HG02840 (cell line): ENCODE measurements around the gene VSIG10.
A peak's percentile ranks its signal among the peaks of the same experiment; 100 is the strongest.

Source experiments
- ATAC-seq: cut with Tn5 transposase; IDR thresholded peaks from one replicate; pipeline ENCODE4 v1.9.1; 2021; ENCODE audit warnings: mild to moderate bottlenecking, moderate library complexity, moderate number of reproducible peaks; ENCODE audit not compliant: unreplicated experiment, low FRiP score

Gene VSIG10

DNA sequence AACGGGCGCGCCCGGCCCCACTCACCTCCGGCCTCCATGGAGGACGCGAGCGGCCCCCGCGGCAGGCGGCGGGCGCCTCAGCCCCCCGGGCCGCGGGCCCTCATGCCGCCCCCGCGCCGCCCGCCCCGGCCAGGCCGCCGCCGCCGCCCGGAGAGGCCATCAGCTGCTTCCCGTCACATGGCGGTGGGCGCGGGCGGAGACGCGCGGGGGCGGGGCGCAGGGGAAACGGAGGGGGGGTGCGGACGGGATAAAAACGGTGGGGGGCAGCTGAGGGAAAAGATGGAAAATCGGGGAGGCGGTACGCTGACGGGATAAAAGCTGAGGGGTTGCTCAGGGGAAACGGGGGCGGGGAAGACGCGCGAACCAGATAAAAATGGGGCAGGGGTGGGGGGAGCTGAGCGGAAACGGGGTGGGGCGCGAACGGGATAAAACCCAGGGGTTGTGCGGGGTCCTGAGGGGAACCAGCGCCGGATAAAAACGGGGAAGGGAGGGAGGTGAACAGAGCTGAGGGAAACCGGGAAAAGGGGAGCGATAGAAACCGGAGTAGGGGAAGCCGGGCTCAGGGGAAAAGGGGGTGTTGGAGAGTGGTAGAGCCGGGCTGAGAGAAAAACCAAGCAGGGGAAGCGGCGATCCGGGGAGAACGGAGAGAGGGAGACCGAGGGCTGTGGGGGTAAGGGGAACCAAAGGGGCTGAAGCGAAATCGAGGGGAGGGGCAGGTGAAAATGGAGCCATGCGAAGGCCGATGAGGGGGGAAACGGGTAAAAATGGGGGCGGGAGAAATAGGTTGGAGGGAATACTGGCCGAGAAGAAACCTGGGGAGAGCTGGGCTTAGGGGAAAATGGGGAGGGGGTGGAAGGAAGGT is 42.6 kb downstream of the VSIG10 start, which contains the start of gene WSB2:
TSS of gene WSB2 (minus strand) at position 169 of the 862 bp plus-strand sequence. CDS start at position 38, 131 bp downstream.
- ATAC-seq: no peak

- no peak for ATAC-seq
Measured at GRCh38 chr12:118060301-118061010, 43.4 kb downstream of the VSIG10 start.

DNA sequence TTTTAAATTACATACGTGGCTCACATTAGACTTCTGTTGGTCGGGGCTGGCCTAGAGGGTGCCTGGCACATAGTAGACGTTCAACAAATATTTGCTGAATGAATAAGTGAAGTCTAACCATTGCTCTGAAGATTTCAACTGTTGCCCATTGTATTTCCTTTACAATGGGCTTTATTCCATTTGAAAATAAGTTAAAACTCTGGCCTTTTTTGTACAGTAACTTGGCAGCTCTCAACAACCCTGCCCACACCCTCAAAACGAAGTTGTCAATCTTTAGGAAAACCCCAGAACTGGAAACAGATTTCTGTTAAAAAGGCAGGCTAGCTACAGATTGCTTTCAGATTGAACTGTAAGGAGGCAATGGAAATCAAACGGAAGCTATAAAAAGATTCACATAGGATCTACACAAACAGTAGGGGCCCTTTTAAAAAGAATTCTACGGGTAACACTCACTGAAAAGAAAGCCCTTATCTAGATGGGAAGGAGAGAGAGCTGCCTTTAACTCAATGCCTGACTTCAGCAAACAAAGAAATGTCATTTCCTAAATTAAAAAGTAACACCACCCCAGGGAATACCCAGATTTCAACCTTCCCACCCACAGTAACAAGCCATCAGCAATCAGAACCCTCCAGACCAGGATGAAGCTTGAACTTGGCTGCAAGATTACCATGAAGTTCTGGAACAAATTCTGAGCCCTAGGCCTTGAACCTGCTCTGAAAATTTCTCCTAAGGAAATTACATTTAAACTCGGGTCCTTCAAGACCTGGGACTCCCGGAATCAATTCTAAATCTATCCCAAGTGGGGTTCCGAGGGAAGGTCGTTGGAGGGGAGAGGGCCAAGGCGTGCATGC is 44.2 kb downstream of the VSIG10 start:
- ATAC-seq: no peak

DNA sequence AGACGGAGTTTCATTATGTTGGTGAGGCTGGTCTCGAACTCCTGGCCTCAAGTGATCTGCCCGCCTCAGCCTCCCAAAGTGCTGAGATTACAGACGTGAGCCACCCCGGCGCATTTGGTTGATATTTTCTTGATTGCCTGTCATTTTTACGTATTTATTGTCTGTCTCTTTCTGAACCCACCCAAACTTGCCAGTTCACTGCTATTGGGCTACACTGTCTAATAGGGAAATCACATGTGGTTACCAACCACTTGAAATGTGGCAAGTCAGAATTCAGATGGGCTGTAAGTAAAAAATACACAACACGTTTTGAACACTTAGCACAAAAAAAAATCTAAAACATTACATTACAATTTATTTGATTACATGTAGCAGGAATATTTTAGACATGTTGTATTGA is 44.9 kb downstream of the VSIG10 start:
- ATAC-seq: no peak

DNA sequence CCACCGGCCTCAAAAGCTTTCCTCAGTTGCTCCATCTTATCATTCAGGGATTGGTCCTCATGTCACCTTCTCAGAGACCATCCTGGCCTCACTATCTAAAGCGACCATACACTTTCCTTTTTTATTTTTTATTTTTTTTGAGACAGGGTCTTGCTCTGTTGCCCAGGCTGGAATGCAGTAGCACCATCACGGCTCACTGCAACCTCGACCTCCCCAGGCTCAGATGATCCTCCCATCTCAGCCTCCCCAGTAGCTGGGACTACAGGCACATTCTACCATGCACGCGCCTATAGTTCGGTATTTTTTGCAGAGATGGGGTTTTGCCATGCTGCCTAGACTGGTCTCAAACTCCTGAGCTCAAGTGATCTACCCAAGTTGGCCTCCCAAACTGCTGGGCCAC is 45.6 kb downstream of the VSIG10 start:
- no peak for ATAC-seq

DNA sequence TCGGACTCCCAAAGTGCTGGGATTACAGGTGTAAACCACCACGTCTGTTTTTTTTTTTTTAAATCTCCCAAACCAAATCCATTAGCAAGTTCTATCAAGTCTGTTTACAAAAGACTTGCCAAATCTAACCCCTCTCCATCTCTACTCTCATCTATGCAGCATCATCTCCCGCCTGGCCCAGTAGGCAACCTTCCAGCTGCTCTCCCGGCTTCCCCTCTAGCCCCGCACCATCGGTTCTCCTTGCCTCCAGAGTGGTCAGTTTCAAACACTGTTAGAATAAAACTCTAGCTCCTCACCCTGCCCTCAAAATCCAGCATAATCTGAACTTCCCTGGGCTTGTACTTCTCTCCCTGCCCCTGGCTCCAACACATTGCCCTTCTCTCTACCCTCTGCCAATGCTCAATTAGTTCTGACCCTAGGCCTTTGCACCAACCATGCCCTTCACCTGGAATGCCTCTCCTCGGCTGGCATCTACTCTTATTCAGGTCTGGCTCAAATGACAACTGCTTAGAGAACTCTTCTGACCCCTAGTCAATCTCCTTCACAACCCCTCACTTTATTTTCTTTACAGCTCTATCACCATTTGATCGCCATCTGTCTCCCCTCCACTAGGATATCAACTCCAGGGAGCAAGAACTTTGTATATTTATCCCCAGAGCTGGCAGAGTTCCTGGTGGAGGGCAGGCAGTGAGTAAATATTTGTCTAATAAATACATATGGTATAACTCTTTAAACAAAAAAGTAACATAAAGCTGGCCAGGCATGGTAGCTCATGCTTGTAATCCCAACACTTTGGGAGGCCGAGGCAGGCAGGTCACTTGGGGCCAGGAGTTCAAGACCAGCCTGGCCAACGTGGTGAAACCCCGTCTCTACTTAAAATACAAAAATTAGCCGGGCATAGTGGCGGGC is 47.7 kb downstream of the VSIG10 start:
- no peak for ATAC-seq

GRCh38 chr12:118055144-118055557 is 48.7 kb downstream of the VSIG10 start:
- peak; percentile 63 for ATAC-seq

GRCh38 chr12:118053071-118053985 is 50.5 kb downstream of the VSIG10 start:
- no peak for ATAC-seq

DNA sequence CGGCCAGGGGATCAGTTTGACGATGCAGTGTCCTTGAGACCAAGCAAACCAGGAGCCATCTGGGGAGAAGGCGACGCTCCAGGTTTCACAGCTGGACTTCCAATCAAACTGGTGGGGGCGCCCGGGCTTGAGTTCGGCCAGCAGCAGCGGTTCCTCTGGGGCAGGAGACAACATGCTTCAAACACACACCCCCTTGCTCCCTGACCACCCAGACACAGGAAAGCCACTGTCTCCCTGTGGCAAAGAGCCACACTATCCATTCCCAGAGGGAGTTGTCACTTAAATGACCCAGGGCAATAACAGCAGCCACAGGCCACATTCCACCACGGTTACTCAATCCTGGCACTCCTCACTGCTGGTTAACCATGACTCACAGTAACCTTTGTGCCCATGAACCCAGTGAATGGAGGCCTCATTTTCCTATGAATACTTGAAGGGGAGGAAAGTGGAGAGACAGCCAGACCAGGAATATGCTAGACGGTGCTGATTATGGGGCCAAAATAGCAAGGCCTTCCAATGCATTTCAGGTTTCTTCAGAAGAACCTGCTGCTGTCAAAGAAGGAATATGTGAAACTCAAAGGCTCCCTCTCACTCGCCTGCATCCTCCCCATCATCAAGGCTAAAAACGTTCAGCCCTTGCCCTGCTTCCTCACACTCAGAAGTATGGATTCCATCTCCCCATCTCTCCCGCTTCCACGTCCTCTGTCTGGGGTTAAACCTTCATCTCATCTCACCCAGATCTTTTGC is 51.3 kb downstream of the VSIG10 start:
- ATAC-seq: no peak

- ATAC-seq: no peak
Measured at GRCh38 chr12:118050972-118051910, 52.6 kb downstream of the VSIG10 start.

DNA sequence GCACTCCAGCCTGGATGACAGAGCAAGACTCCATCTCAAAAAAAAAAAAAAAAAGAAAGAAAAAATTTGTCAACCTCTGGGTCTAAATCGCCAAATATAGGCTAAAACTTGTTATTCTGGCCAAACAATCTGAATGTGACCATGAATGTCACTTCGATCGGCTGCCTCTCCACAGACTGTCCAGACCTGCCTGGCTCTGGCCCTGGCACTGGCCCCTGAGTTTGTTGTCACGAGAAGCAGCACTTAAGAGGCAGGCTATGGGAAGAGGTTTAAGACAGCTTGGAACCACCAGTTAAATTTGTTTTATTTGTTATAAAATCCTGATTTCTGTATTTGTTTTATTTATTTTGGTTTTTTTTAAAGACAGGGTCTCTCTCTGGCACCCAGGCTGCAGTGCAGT is 57.4 kb downstream of the VSIG10 start:
- no peak for ATAC-seq

DNA sequence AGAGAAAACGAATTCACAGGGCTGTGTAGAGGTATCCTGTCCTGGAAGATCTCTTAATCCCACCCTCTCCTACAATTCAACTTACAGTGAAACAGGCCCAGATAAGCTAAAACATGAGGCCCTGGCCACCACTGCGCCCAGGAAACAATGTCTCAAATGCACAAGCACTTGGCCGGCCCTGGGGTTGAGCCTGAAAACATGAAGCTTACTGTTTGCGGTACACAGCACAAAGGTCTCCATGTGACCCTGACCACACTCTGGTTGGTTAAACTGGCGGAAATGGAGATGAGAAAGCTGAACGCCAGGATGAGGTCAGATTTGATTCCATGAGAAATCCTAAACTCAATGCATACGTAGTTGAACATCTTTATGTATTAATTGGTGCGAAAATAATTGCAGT is 59.2 kb downstream of the VSIG10 start:
- ATAC-seq: no peak

DNA sequence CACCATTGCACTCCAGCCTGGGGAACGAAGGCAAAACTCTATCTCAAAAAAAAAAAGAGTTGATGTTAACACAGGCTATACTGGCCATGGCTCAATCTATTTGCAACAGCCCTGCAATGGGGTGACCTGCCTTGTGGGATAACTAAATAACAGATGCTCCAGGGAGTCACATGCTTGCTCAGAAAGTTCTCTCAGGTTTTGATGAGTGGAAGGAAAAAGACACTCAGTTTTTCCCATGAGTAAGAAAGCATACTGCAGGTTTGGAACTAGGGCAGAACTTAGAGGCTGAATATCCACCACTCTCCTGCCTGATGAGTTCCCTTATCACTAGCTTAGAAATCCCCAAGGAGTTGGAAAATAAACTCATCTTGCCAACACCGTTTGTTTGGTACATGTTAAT is 59.7 kb downstream of the VSIG10 start:
- no peak for ATAC-seq

DNA sequence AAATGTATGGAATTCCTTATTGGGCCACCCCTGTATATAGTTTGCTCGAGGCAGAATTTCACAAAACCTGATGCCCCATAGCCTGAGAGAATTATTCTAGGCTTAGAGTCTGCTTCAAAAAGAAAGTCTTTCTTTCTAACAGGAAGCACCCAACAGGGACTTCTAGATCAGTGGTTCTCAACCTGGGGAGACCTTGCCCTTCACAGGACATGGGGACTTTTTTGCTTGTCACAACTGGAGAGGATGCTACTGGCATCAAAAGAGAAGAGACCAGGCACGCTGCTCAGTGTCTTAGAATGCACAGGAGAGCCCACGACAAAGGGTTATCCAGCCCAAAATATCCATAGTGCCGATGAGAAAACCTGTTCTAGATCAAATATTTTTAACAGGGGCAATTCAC is 61.7 kb downstream of the VSIG10 start:
- no peak for ATAC-seq

GRCh38 chr12:118038137-118038536 is 65.7 kb downstream of the VSIG10 start:
- no peak for ATAC-seq

DNA sequence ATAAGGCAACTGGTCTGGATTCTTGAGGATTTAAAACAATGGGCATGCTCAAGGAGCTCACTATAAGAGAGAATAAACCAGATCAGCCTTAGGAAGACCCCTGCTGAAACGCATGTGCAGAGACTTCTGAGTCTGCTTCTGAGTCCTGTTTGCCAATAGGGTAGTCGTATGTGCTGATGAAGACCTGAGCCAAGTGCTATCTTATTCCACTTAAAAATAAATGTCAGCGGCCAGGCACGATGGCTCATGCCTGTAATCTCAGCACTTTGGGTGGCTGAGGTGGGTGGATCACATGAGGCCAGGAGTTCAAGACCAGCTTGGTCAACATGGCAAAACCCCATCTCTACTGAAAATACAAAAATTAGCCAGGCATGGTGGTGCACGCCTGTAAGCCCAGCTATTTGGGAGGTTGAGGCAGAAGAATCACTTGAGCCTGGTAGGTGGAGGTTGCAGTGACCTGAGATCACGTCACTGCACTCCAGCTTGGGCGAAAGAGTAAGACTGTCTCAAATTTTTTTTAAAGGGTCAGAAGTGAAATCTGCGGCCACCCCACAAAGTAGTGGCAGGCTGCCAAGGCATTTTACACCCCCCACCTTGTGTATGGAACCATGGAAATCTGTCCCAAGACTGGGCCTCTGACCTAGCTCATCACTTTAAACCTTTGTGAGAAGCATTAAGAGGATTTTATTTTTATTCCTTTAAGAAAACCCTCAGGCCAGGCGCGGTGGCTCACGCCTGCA is 67.0 kb downstream of the VSIG10 start:
- no peak for ATAC-seq
